ENCODE measurements around the gene PCDHB12.
"Not testable (repeated sequence)": the region's sequence is repeated elsewhere in the genome, so short reads cannot be mapped to it uniquely, and the experiment has no call there.

DNA sequence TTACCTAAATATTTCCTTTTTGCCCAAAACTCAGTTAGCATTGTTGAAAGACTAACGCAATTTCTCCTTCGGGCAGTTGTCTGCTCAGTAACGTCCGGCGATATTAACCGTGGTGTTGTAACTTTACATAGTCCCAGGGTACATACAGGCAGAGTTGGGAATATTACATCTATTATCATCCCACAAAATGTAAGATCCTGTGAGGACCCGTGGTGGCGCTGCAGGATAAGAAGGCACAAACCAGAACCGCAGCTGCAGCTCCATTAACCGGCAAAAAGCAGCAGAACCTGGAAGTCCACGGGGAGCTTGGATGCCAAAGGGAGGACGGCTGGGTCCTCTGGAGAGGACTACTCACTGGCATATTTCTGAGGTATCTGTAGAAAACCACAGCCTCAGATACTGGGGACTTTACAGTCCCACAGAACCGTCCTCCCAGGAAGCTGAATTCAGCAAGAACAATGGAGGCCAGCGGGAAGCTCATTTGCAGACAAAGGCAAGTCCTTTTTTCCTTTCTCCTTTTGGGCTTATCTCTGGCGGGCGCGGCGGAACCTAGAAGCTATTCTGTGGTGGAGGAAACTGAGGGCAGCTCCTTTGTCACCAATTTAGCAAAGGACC is 30.8 kb upstream of the PCDHB12 start, which contains the start of gene PCDHB8:
- TF ChIP-seq POLR2A (conservative IDR thresholded peaks at IDR 0.05); RFX5 (IDR thresholded peaks at IDR 0.05; ENCODE audit: low read depth, low read length); FOXA1 (IDR thresholded peaks at IDR 0.05; ENCODE audit: borderline replicate concordance); DPF2 (IDR thresholded peaks at IDR 0.05); RCOR1 (IDR thresholded peaks at IDR 0.05; ENCODE audit: borderline replicate concordance in 1 of 2, low read depth in 2 of 2, low read length in 2 of 2); SMAD3 (CRISPR knock-in tag; conservative IDR thresholded peaks at IDR 0.05): not testable (repeated sequence)
- TF ChIP-seq, protein P1, sequence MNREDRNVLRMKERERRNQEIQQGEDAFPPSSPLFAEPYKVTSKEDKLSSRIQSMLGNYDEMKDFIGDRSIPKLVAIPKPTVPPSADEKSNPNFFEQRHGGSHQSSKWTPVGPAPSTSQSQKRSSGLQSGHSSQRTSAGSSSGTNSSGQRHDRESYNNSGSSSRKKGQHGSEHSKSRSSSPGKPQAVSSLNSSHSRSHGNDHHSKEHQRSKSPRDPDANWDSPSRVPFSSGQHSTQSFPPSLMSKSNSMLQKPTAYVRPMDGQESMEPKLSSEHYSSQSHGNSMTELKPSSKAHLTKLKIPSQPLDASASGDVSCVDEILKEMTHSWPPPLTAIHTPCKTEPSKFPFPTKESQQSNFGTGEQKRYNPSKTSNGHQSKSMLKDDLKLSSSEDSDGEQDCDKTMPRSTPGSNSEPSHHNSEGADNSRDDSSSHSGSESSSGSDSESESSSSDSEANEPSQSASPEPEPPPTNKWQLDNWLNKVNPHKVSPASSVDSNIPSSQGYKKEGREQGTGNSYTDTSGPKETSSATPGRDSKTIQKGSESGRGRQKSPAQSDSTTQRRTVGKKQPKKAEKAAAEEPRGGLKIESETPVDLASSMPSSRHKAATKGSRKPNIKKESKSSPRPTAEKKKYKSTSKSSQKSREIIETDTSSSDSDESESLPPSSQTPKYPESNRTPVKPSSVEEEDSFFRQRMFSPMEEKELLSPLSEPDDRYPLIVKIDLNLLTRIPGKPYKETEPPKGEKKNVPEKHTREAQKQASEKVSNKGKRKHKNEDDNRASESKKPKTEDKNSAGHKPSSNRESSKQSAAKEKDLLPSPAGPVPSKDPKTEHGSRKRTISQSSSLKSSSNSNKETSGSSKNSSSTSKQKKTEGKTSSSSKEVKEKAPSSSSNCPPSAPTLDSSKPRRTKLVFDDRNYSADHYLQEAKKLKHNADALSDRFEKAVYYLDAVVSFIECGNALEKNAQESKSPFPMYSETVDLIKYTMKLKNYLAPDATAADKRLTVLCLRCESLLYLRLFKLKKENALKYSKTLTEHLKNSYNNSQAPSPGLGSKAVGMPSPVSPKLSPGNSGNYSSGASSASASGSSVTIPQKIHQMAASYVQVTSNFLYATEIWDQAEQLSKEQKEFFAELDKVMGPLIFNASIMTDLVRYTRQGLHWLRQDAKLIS (CRISPR knock-in tag; IDR thresholded peaks at IDR 0.05), result not testable (repeated sequence)
